ENCODE results near the gene FARP1.

Gene FARP1

GRCh38 chr13:98203646-98204326, 60.9 kb downstream of the FARP1 start:
- DNase-seq: no peak

- DNase-seq: no peak
Measured at GRCh38 chr13:98204546-98204945, 61.7 kb downstream of the FARP1 start.

- DNase-seq: no peak
Measured at GRCh38 chr13:98206946-98207345, 64.1 kb downstream of the FARP1 start.

GRCh38 chr13:98207416-98207815, 64.5 kb downstream of the FARP1 start:
- no peak for DNase-seq

- no peak for DNase-seq
Measured at GRCh38 chr13:98208606-98209005, 65.7 kb downstream of the FARP1 start.

- DNase-seq: no peak
Measured at GRCh38 chr13:98212763-98213162, 69.9 kb downstream of the FARP1 start.

GRCh38 chr13:98213354-98213753, 70.5 kb downstream of the FARP1 start:
- no peak for DNase-seq

- no peak for DNase-seq
Measured at GRCh38 chr13:98214008-98214643, 71.2 kb downstream of the FARP1 start.

- no peak for DNase-seq
Measured at GRCh38 chr13:98214707-98215106, 71.8 kb downstream of the FARP1 start.

GRCh38 chr13:98215508-98215907, 72.6 kb downstream of the FARP1 start:
- DNase-seq: no peak

- DNase-seq: no peak
Measured at GRCh38 chr13:98216135-98216565, 73.3 kb downstream of the FARP1 start.

- no peak for DNase-seq
Measured at GRCh38 chr13:98216711-98217285, 73.9 kb downstream of the FARP1 start.

- no peak for DNase-seq
Measured at GRCh38 chr13:98217597-98217996, 74.7 kb downstream of the FARP1 start.

GRCh38 chr13:98219685-98220084, 76.8 kb downstream of the FARP1 start:
- DNase-seq: no peak

- no peak for DNase-seq
Measured at GRCh38 chr13:98220271-98220791, 77.4 kb downstream of the FARP1 start.

- no peak for DNase-seq
Measured at GRCh38 chr13:98221234-98221633, 78.3 kb downstream of the FARP1 start.

GRCh38 chr13:98222081-98222554, 79.2 kb downstream of the FARP1 start:
- no peak for DNase-seq

GRCh38 chr13:98222816-98223215, 79.9 kb downstream of the FARP1 start:
- no peak for DNase-seq

GRCh38 chr13:98223741-98224140, 80.8 kb downstream of the FARP1 start:
- no peak for DNase-seq

GRCh38 chr13:98224557-98224956, 81.7 kb downstream of the FARP1 start:
- DNase-seq: no peak

- no peak for DNase-seq
Measured at GRCh38 chr13:98225036-98225940, 82.4 kb downstream of the FARP1 start.

- DNase-seq: no peak
Measured at GRCh38 chr13:98226496-98226895, 83.6 kb downstream of the FARP1 start.
